Small intestine (tissue), 7 donors: ENCODE measurements around the gene STX5. TPM values are rescaled to one million over a fixed set of nuclear protein-coding genes. Genes with fewer than 3 reads are reported as not detected.
"Not testable (repeated sequence)": the region's sequence is repeated elsewhere in the genome, so short reads cannot be mapped to it uniquely, and the experiment has no call there.

Experiments
- DNase-seq, 2 donors: peaks; one replicate each; pipeline versions ENCODE4 v3.0.0 to v3.0.0-alpha.2; 2013
- FAIRE-seq: peaks from 2 replicates; lab custom pipeline; 2012; peaks lifted over from hg19 to GRCh38; lab: Jason Lieb, UNC
- H3K27ac ChIP-seq, 3 donors: one replicate each; pipeline ENCODE4 v1.5.1; 2013; ENCODE audit warnings: low read length in 2 of 3, mild to moderate bottlenecking in 2 of 3, control low read depth in 1 of 3, inconsistent platforms in 1 of 3, low read depth in 1 of 3, moderate library complexity in 1 of 3
- H3K27me3 ChIP-seq, 3 donors: one replicate each; pipeline ENCODE4 v1.6.1; 2013; ENCODE audit warnings: low read length in 3 of 3, inconsistent platforms in 1 of 3; ENCODE audit not compliant: control insufficient read depth in 3 of 3, insufficient read depth in 3 of 3
- H3K36me3 ChIP-seq, 3 donors: one replicate each; pipeline ENCODE4 v1.6.1; 2013; ENCODE audit warnings: low read length in 3 of 3, inconsistent platforms in 1 of 3, low read depth in 1 of 3, mild to moderate bottlenecking in 1 of 3, moderate library complexity in 1 of 3; ENCODE audit not compliant: control insufficient read depth in 3 of 3, insufficient read depth in 2 of 3
- H3K4me1 ChIP-seq, 3 donors: one replicate each; pipeline ENCODE4 v1.6.1; 2013; ENCODE audit warnings: low read length in 2 of 3, inconsistent platforms in 1 of 3, low read depth in 1 of 3, mild to moderate bottlenecking in 1 of 3, moderate library complexity in 1 of 3; ENCODE audit not compliant: control insufficient read depth in 3 of 3, insufficient read depth in 2 of 3
- H3K4me3 ChIP-seq, 3 donors: one replicate each; pipeline ENCODE4 v1.5.1; 2013; ENCODE audit warnings: low read length in 3 of 3, control low read depth in 1 of 3, inconsistent platforms in 1 of 3, low read depth in 1 of 3, mild to moderate bottlenecking in 1 of 3, moderate library complexity in 1 of 3
- H3K9me3 ChIP-seq, 2 donors: one replicate each; pipeline ENCODE4 v1.6.1; 2013; ENCODE audit warnings: low read depth in 1 of 2, low read length in 1 of 2; ENCODE audit not compliant: control insufficient read depth in 2 of 2, insufficient read depth in 1 of 2
- WGBS, 3 donors: extraction: QIAGEN DNeasy Blood & Tissue Kit; methylation state at CpG; one replicate each; pipeline ENCODE4 v1.1.7; 2013; 5-methylcytosine and 5-hydroxymethylcytosine counted together
- polyA plus RNA-seq, 4 donors: library from polyadenylated mRNA; stranded (reverse) in 3 of 4; unstranded in 1 of 4; fragments of 200-250 nt in 3 of 4; fragments of 120-200 nt in 1 of 4; gene quantifications; one replicate each; pipeline versions ENCODE4 v1.2.1 to v1.2.3, GENCODE V29; 2013
- donor health status: healthy with polysubstance abuse.
- donor health status: control.
- donor health status: control.
- donor health status: Bipolar disorder and iron deficiency.
- donor health status: healthy.

Gene STX5
- polyA plus RNA-seq, 4 donors = 22.6 to 43.4 (median 31.7) TPM

DNA sequence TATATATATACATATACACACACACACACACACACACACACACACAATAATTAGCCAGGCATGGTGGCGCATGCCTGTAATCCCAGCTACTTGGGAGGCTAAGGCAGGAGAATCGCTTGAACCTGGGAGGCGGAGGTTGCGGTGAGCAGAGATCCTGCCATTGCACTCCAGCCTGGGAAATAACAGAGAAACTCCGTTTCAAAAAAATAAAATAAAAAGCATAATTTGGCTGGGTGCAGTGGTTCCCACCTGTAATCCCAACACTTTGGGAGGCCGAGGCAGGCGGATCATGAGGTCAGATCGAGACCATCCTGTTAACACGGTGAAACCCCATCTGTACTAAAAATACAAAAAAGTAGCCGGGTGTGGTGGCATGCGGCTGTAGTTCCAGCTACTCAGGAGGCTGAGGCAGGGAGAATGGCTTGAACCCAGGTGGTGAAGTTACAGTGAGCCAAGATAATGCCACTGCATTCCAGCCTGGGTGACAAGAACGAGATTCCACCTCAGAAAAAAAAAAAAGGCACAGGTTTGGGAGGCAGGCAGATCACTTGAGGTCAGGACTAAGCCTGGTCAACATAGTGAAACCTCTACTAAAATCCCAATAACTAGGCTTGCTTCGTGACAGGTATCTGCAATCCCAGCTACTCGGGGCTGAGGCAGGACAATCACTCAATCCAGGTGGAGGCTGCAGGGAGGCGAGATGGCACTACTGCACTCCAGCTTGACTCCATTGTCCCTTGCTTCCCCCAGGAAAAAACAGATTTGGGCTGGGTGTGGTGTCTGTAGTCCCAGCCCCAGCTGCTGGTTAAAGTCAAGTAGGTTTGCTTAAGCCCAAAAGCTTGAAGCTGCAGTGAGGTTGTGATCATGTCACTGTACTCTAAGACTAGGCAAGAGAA lies 19.3 kb upstream of the STX5 start:
- no peak for FAIRE-seq
- Histone ChIP-seq H3K27ac (peak overlapping the region in 1 of 3 donors; percentile 9), H3K27me3 (no peaks in the 10 kb centered on the region), H3K4me1 (peaks cover 4 to 7% (median 6%) of the 10 kb centered on the region in 3 donors), H3K4me3 (no peak overlapping the region), H3K36me3 (peaks cover 8 to 17% (median 13%) of the 10 kb centered on the region in 3 donors), H3K9me3 (no peaks in the 10 kb centered on the region)
- no peak for DNase-seq
- 57 to 59% (median 58%) methylated on average over 14 to 15 of the region's 15 CpGs for whole genome bisulfite sequencing, 3 donors

DNA sequence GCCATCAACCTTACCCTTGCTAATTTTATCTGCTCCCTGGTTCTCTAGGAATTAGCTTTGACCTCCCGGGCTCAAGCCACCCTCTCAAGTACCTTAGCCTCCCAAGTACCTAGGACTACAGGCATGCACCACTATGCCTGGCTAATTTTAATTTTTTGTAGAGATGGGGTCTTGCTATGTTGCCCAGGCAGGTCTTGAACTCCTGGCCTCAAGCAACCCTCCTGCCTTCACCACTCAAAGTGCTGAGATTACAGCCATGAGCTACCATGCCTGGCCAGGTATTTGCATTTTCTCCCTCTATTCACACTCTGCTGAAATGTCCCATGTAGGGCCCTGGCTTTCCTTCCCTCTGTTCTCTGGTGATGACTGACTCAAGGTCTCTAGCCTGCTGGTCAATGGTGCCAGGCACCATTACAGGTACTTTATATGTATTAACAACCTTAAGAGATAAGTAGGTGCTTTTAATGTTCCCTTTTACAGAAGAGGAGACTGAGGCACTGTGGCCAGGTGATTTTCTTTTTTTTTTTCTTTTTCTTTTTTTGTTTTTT lies 16.0 kb upstream of the STX5 start:
- WGBS, 3 donors = 88 to 100% (median 98%) methylated on average over 1 of the region's 1 CpG
- Histone ChIP-seq H3K27ac (no peak overlapping the region), H3K4me1 (peaks cover 0 to under 1% (median 0%) of the 10 kb centered on the region in 3 donors), H3K4me3 (no peak overlapping the region), H3K27me3 (no peaks in the 10 kb centered on the region), H3K9me3 (no peaks in the 10 kb centered on the region), H3K36me3 (peaks cover 7 to 10% (median 8%) of the 10 kb centered on the region in 3 donors)
- FAIRE-seq (no peak), DNase-seq (no peak)

DNA sequence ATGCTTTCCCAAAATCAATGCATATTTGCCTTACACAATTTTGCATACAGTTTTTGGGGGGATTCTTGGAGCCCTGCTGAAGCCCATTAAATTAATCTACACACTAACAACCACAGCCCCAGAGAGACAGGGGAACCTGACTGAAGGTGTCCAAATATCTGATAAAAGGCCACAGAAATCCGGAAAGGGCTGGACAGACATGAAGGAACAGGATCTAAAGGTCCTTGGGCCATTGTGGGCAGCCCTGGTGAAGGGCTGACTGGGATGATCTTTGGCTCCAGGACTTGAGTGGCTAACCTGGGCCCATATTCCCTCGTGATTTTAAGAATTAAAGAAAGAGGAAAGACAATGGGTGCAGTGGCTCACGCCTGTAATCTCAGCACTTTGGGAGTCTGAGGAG lies 14.3 kb upstream of the STX5 start:
- Histone ChIP-seq H3K36me3 (peaks cover 0 to 2% (median 0%) of the 10 kb centered on the region in 3 donors), H3K9me3 (no peaks in the 10 kb centered on the region), H3K27ac (no peak overlapping the region), H3K4me3 (no peak overlapping the region), H3K4me1 (peaks cover 0 to 10% (median 4%) of the 10 kb centered on the region in 3 donors), H3K27me3 (no peaks in the 10 kb centered on the region)
- DNase-seq (no peak), FAIRE-seq (no peak)
- WGBS, 3 donors = 79 to 96% (median 91%) methylated on average over 3 of the region's 3 CpGs

DNA sequence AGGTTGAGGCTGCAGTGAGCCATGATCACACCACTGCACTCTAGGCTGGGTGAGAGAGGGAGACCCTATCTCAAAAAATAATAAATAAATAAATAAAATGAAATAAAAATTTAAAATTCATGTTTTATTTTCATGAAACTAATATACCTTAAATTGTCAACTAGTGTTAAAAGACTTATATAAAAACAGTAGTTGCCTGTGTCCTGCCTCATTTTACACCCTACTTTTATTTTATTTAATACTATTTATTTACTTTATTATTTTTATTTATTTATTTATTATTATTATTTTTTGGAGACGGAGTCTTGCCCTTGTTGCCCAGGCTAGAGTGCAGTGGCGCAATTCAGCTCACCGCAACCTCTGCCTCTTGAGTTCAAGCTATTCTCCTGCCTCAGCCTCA lies 12.3 kb upstream of the STX5 start:
- H3K9me3 ChIP-seq = no peaks in the 10 kb centered on the region
- peaks cover 0 to 10% (median 4%) of the 10 kb centered on the region in 3 donors for H3K4me1 ChIP-seq
- H3K36me3 ChIP-seq = no peaks in the 10 kb centered on the region
- H3K4me3 ChIP-seq = no peak overlapping the region
- 97 to 99% (median 98%) methylated on average over 3 of the region's 3 CpGs for WGBS, 3 donors
- no peak overlapping the region for H3K27ac ChIP-seq
- FAIRE-seq (no peak), DNase-seq (no peak)
- H3K27me3 ChIP-seq = no peaks in the 10 kb centered on the region

DNA sequence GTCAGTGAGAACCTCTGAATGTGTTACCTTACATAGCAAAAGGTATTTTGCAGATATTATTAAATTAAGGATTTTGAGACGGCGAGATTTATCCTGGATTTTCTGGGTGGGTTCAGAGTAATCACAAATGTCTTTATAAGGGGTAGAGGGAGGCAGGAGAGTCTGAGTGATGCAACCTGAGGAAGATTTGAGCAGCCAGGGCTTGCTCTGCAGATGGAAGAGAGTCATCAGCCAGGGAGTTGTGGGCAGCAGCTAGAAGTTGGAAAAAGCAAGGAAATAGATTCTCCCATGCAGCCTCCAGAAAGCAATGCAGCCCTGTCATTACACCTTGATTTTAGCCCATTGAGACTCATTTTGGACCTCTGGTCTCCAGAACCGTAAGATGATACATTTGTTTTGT lies 11.6 kb upstream of the STX5 start:
- Histone ChIP-seq H3K27ac (no peak overlapping the region), H3K36me3 (no peaks in the 10 kb centered on the region), H3K27me3 (no peaks in the 10 kb centered on the region), H3K4me3 (no peak overlapping the region), H3K9me3 (no peaks in the 10 kb centered on the region), H3K4me1 (peaks cover 0 to 10% (median 4%) of the 10 kb centered on the region in 3 donors)
- DNase-seq (no peak), FAIRE-seq (no peak)
- 92 to 97% (median 96%) methylated on average over 3 of the region's 3 CpGs for whole genome bisulfite sequencing, 3 donors

DNA sequence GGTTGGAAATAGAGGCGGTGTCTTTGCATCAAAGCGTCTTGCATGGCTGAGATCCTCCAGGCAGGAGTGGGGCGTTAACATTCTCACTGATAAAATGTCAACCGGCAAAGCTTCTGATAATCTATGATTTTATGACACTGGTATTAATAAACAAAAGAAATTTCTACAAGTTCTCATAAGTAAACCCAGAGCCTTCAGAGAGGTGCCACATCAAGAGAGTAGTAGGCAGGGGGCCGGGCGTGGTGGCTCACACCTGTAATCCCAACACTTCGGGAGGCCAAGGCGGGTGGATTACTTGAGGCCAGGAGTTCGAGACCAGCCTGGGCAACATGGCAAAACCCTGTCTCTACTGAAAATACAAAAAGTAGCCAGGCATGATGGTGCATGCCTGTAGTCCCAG lies 11.0 kb upstream of the STX5 start:
- not testable (repeated sequence) for H3K4me3 ChIP-seq, FAIRE-seq, H3K27me3 ChIP-seq, H3K36me3 ChIP-seq, H3K9me3 ChIP-seq
- peak overlapping the region; percentile 92 to 93 (median 92) for H3K27ac ChIP-seq
- 58 to 71% (median 68%) methylated on average over 9 of the region's 9 CpGs for WGBS, 3 donors
- DNase-seq = peak in 1 of 2 donors; percentile 25
- H3K4me1 ChIP-seq = peaks cover 0 to 12% (median 4%) of the 10 kb centered on the region in 3 donors

DNA sequence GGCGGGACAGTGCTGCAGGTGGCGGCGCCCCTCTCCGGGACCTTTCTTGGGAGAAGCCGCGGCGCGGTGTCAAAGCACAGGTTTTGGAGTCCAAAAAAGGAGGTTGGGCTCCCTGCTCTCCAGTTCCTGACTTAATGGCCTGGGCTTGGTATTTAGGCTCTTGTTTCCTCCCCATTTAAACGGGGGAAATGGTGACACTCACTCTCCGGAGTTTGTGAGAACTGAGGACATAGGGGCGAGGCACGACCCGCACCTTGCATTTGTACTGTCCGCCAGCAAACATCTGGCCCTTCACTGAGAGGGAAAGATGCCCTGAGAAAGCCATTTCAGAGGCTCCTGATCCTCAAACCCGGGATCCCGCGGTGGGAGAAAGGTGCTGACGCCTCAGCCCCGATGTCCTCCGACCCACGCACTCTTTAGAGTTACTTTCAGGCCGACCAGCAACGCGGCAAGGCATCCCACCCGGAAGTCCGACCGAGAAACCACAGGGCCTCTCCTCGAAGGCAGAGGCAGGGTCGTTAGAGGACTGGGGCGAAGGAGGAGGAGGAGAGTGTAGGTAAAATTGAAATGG lies 10.4 kb upstream of the STX5 start:
- Histone ChIP-seq H3K4me1 (peaks cover 0 to 12% (median 4%) of the 10 kb centered on the region in 3 donors), H3K27me3 (no peaks in the 10 kb centered on the region), H3K9me3 (no peaks in the 10 kb centered on the region), H3K27ac (peak overlapping the region; percentile 92 to 93 (median 92)), H3K36me3 (peaks cover 0 to 8% (median 0%) of the 10 kb centered on the region in 3 donors), H3K4me3 (peak overlapping the region in 2 of 3 donors; percentile 49 to 66)
- no peak for DNase-seq
- FAIRE-seq = no peak
- 8 to 13% (median 10%) methylated on average over 30 of the region's 30 CpGs for WGBS, 3 donors
